Ovary (tissue), 9 donors: ENCODE data around the gene ACACB. TPM values are rescaled to one million over a fixed set of nuclear protein-coding genes. Genes with fewer than 3 reads are reported as not detected.

Source experiments
- DNase-seq, 5 donors: peaks; one replicate each; pipeline ENCODE4 v3.0.0-alpha.2; 2019 to 2020
- H3K27ac ChIP-seq, 2 donors: fragments of 200-600 bp; one replicate each; pipeline versions ENCODE4 v1.5.1 to v1.8.0; 2019 to 2022
- H3K27me3 ChIP-seq: fragments of 200-600 bp; one replicate; pipeline ENCODE4 v1.8.0; 2022
- H3K36me3 ChIP-seq: fragments of 200-600 bp; sonication (generic); one replicate; pipeline ENCODE4 v1.5.1; 2019
- H3K4me1 ChIP-seq: one replicate; pipeline ENCODE4 v1.8.1; 2013; ENCODE audit warnings: mild to moderate bottlenecking, moderate library complexity; ENCODE audit not compliant: insufficient read depth
- H3K4me3 ChIP-seq: fragments of 200-600 bp; sonication (generic); one replicate; pipeline ENCODE4 v1.5.1; 2017
- H3K9me3 ChIP-seq, 2 donors: fragments of 200-600 bp in 1 of 2; sonication (generic) in 1 of 2; one replicate each; pipeline versions ENCODE4 v1.5.1 to v1.8.1; 2013 to 2019; ENCODE audit warnings: mild to moderate bottlenecking in 1 of 2, moderate library complexity in 1 of 2
- EP300 ChIP-seq: sonication (generic); formaldehyde crosslinking; IDR thresholded peaks from one replicate; pipeline ENCODE4 v1.6.1; 2017; ENCODE audit warnings: antibody characterized with exemption
- POLR2A ChIP-seq: fragments of 450-650 bp; IDR thresholded peaks from one replicate; pipeline ENCODE4 v1.6.1; 2017; ENCODE audit warnings: antibody characterized with exemption, mild to moderate bottlenecking, moderate library complexity
- WGBS, 3 donors: extraction: QIAGEN DNeasy Blood & Tissue Kit in 1 of 3; methylation state at CpG; one replicate each; pipeline versions ENCODE4 v1.1.5 to v1.1.7; 2013 to 2017; 5-methylcytosine and 5-hydroxymethylcytosine counted together
- intact Hi-C, 4 donors: fragments of 100-400 bp; cut with DNase I; formaldehyde crosslinking; loops; one replicate each; pipeline versions ENCODE4 v1.11.0 to v1.15.1; 2022 to 2023
- polyA plus RNA-seq, 2 donors: library from polyadenylated mRNA; stranded (reverse); fragments of 200-250 nt in 1 of 2; fragments of 350-450 nt in 1 of 2; fragmentation: Illumina TruSeq in 1 of 2; extraction: RNeasy Lipid Tissue Mini Kit (QIAGEN cat#74804) in 1 of 2; gene quantifications; one replicate each; pipeline ENCODE4 v1.2.3, GENCODE V29; 2013 to 2014
- total RNA-seq, 7 donors: library from RNA; depleted of rRNA in 2 of 7; stranded (reverse); fragments of >200 nt in 2 of 7; fragmentation: NEBNext Ultra II Directional in 3 of 7; extraction: Animal tissue kit (Norgen Biotek cat#: 25700) in 3 of 7; gene quantifications; one replicate each; pipeline versions ENCODE4 v1.1.0 to v1.2.4, GENCODE V29; 2016 to 2023
- TF ChIP-seq, protein P1 (sequence below), 3 donors: fragments of 450-650 bp in 2 of 3; fragments of 200-600 bp in 1 of 3; IDR thresholded peaks; one replicate each; pipeline versions ENCODE4 v1.5.1 to v1.8.0; 2016 to 2022; ENCODE audit warnings: antibody characterized with exemption in 3 of 3, mild to moderate bottlenecking in 1 of 3
- donor health status: DM: no; HTN: no; CAD: no; lungs with moderate emphysema.
- donor health status: DM: no; HTN: no; CAD: no.
- donor health status: Bipolar disorder and iron deficiency.
- donor health status: DM: yes; HTN: yes; CAD: no.
- donor health status: DM: no; HTN: no; CAD: no.
- donor health status: DM: yes; HTN: yes; CAD: no.

ACACB gene
- total and polyA plus RNA-seq, 9 donors, result 20.5 to 56.5 (median 40.4) TPM

DNA sequence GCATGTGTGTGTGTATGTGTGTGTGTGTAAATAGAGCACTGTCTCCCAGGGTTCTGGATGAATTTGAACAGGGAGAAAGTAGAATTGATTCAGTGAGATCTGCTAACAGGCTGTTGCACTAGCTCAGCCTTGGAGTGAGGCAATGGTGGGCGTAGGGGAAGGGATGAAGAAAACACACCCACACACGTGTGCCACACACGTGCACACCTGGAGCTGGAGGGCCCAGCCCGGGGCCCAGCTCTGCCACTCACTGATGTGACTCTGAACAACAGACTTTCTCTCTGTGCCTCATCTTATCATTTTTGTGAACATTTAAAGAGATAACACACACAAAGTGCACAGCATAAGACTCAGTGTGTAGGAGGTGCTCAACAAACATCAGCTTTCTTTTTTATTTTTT lies 4.2 kb downstream of the ACACB start:
- Histone ChIP-seq H3K4me1 (peaks cover 11% of the 10 kb centered on the region), H3K27me3 (no peaks in the 10 kb centered on the region), H3K27ac (no peak overlapping the region), H3K36me3 (no peaks in the 10 kb centered on the region), H3K9me3 (no peaks in the 10 kb centered on the region), H3K4me3 (no peak overlapping the region)
- WGBS, 3 donors, result 72 to 81% (median 76%) methylated on average over 4 of the region's 4 CpGs
- intact Hi-C loops, result no loop called here
- no peak for TF ChIP-seq POLR2A
- TF ChIP-seq, protein P1, sequence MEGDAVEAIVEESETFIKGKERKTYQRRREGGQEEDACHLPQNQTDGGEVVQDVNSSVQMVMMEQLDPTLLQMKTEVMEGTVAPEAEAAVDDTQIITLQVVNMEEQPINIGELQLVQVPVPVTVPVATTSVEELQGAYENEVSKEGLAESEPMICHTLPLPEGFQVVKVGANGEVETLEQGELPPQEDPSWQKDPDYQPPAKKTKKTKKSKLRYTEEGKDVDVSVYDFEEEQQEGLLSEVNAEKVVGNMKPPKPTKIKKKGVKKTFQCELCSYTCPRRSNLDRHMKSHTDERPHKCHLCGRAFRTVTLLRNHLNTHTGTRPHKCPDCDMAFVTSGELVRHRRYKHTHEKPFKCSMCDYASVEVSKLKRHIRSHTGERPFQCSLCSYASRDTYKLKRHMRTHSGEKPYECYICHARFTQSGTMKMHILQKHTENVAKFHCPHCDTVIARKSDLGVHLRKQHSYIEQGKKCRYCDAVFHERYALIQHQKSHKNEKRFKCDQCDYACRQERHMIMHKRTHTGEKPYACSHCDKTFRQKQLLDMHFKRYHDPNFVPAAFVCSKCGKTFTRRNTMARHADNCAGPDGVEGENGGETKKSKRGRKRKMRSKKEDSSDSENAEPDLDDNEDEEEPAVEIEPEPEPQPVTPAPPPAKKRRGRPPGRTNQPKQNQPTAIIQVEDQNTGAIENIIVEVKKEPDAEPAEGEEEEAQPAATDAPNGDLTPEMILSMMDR (IDR thresholded peaks at IDR 0.05), result no peak
- no peak for TF ChIP-seq EP300
- no peak for DNase-seq

DNA sequence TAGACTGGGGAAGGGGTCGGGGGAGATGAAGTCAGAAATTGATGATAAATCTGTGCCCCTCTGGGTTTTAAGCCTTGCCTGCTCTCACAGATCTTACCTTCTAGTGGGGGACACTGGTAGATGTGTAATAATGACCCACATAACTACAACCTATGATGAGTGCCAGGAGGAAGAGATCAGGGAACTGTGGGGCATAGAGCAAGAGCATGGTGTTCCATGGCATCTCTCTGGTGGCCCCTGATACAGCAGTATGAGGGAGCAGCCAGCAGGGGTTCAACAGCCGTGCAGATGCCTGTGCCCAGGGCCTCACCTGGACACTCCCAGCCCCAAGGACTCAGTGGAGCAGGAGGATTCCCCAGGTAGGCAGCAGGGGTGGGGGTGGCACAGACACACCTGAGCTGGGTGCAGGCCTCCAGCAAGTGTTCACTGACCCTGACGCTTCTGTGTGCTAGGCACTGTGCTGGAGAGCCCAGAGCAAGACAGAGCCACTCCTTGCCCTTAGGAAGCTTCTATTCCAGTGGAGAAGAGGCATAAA lies 5.0 kb downstream of the ACACB start:
- Histone ChIP-seq H3K4me3 (no peak overlapping the region), H3K27ac (no peak overlapping the region), H3K4me1 (peaks cover 3% of the 10 kb centered on the region), H3K9me3 (no peaks in the 10 kb centered on the region), H3K36me3 (no peaks in the 10 kb centered on the region), H3K27me3 (no peaks in the 10 kb centered on the region)
- intact Hi-C loops, result no loop called here
- TF ChIP-seq, protein P1 (IDR thresholded peaks at IDR 0.05), result no peak
- no peak for TF ChIP-seq EP300
- no peak for TF ChIP-seq POLR2A
- DNase-seq, result no peak
- WGBS, 3 donors, result 90 to 93% (median 92%) methylated on average over 2 to 3 of the region's 3 CpGs

DNA sequence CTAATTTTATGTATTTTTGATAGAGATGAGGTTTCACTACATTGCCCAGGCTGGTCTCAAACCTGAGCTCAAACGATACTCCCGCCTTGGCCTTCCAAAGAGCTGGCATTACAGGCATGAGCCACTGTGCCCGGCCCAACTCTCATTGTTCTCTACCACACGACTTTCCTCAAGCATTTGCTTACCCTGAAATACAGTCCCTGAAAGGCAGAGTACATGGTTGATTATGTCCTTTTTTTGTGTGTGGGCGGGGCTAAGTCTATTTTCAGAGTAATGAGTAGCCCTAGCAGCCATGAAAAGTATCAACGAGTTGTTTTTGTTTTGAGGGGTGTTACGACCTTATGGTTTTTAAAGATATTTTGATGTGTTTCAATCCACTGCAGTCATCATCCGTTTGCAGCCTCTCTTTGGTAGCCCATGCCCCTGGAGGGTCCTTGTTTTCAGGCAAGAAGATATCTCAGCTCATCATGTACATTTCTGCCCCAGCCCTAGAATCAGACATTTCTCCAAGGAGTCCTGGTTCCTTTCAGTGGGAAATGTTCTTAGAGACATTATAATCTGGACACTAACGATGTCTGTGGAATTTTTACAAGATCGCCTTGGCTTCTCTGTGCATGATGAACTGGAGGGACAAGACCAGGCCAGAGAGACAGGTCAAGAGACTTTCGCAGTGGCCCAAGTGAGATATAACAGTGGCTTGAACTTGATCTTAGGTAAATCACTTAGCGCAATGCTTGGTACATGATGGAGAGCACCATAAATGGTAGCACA lies 8.7 kb downstream of the ACACB start:
- no peak for TF ChIP-seq POLR2A
- TF ChIP-seq EP300, result no peak
- TF ChIP-seq, protein P1 (IDR thresholded peaks at IDR 0.05), result no peak
- Histone ChIP-seq H3K4me3 (no peak overlapping the region), H3K27ac (no peak overlapping the region), H3K27me3 (no peaks in the 10 kb centered on the region), H3K4me1 (no peaks in the 10 kb centered on the region), H3K9me3 (no peaks in the 10 kb centered on the region), H3K36me3 (no peaks in the 10 kb centered on the region)
- intact Hi-C loops, result no loop called here
- DNase-seq, result no peak
- 80 to 81% (median 81%) methylated on average over 12 of the region's 12 CpGs for WGBS, 3 donors

DNA sequence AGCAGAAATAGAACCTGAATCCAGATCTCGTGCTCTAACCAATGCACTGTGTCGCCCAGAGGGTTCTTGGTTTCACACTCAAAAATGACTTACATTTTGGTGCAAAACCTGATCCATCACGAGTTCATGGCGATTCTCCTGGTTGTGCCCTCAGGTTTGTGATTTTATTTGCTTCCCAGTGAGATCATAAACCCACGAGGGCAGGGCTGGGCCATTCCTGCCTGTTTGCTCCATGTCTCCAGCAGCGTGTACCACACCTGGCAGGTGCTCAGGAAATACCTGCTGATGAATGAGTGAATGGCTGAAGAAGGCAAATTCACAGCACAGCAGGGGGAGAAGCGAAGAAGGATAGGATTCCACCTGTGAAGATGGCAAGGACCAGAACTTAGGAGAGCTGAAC lies 9.4 kb downstream of the ACACB start:
- WGBS, 3 donors, result 91 to 95% (median 93%) methylated on average over 7 of the region's 7 CpGs
- intact Hi-C loops, result no loop called here
- no peak overlapping the region for H3K27ac ChIP-seq

More for the DNA sequence above, 9.4 kb downstream of the ACACB start:
- Histone ChIP-seq H3K9me3 (no peaks in the 10 kb centered on the region), H3K4me3 (no peak overlapping the region), H3K36me3 (no peaks in the 10 kb centered on the region), H3K27me3 (no peaks in the 10 kb centered on the region), H3K4me1 (no peaks in the 10 kb centered on the region)
- no peak for DNase-seq
- no peak for TF ChIP-seq EP300
- TF ChIP-seq, protein P1 (IDR thresholded peaks at IDR 0.05), result no peak
- no peak for TF ChIP-seq POLR2A
